SK-N-SH (cell line): ENCODE measurements around the gene ARHGAP15. TPM values are rescaled to one million over a fixed set of nuclear protein-coding genes. Genes with fewer than 3 reads are reported as not detected.

Source experiments
- CTCF ChIA-PET: fragments of 300-600, 350-600 bp; formaldehyde crosslinking; extraction: SDS; loops from one replicate; lab custom pipeline; 2021; lab: Yijun Ruan, JAX
- POLR2A ChIA-PET: fragments of 350-600 bp; sonication (Branson Sonifier 250); formaldehyde crosslinking; extraction: SDS; loops from one replicate; lab custom pipeline; 2020; ENCODE audit warnings: antibody characterized with exemption, inconsistent platforms; lab: Yijun Ruan, JAX
- DNase-seq: peaks from one replicate; pipeline ENCODE4 v3.0.0; 2012
- H2AFZ ChIP-seq: fragments of 200-600 bp; sonication (generic); 2 replicates; pipeline ENCODE4 v1.8.1; 2016; ENCODE audit warnings: antibody characterized with exemption, mild to moderate bottlenecking, low read depth
- H3F3A ChIP-seq: fragments of 200-600 bp; sonication (generic); replicated peaks from 2 replicates; pipeline ENCODE3; 2016; ENCODE audit warnings: antibody characterized with exemption, mild to moderate bottlenecking; ENCODE audit not compliant: insufficient read depth
- H3K27ac ChIP-seq, 2 experiments: fragments of 200-500 bp in 1 of 2; fragments of 200-600 bp in 1 of 2; sonication (Bioruptor generic) in 1 of 2; sonication (generic), shearing (Covaris generic) in 1 of 2; 2 replicates each; pipeline versions ENCODE4 v1.5.1 to v1.6.1; 2014 to 2016; ENCODE audit warnings: low read depth in 2 of 2, inconsistent platforms in 1 of 2, low read length in 1 of 2, mild to moderate bottlenecking in 1 of 2, mixed read lengths in 1 of 2
- H3K27me3 ChIP-seq: fragments of 200-600 bp; sonication (generic), shearing (Covaris generic); 2 replicates; pipeline ENCODE4 v1.6.1; 2016; ENCODE audit warnings: mixed run types; ENCODE audit not compliant: insufficient read depth
- H3K36me3 ChIP-seq, 2 experiments: fragments of 200-500 bp in 1 of 2; fragments of 200-600 bp in 1 of 2; sonication (Bioruptor generic) in 1 of 2; sonication (generic) in 1 of 2; replicated peaks in 1 of 2; 2 replicates each; pipeline versions ENCODE3 to v1.5.1; 2014 to 2016; ENCODE audit warnings: low read length in 1 of 2, mild to moderate bottlenecking in 1 of 2; ENCODE audit not compliant: insufficient read depth in 2 of 2, control insufficient read depth in 1 of 2
- H3K4me1 ChIP-seq, 2 experiments: fragments of 200-500 bp in 1 of 2; fragments of 200-600 bp in 1 of 2; sonication (Bioruptor generic) in 1 of 2; sonication (generic), shearing (Covaris generic) in 1 of 2; 2 replicates each; pipeline versions ENCODE4 v1.5.1 to v1.6.1; 2014 to 2016; ENCODE audit warnings: low read depth in 1 of 2, low read length in 1 of 2, mixed run types in 1 of 2; ENCODE audit not compliant: insufficient read depth in 2 of 2, control insufficient read depth in 1 of 2
- H3K4me2 ChIP-seq: fragments of 200-600 bp; sonication (generic), shearing (Covaris generic); 2 replicates; pipeline ENCODE4 v1.6.1; 2017; ENCODE audit warnings: mixed run types
- H3K4me3 ChIP-seq, 2 experiments: fragments of 200-500 bp in 1 of 2; fragments of 200-600 bp in 1 of 2; sonication (Bioruptor generic) in 1 of 2; sonication (generic), shearing (Covaris generic) in 1 of 2; 2 replicates each; pipeline versions ENCODE4 v1.5.1 to v1.8.1; 2014 to 2016; ENCODE audit warnings: low read depth in 2 of 2, inconsistent platforms in 1 of 2, low read length in 1 of 2, mild to moderate bottlenecking in 1 of 2, mixed read lengths in 1 of 2, moderate library complexity in 1 of 2
- H3K79me2 ChIP-seq: fragments of 200-600 bp; sonication (generic); 2 replicates; pipeline ENCODE4 v1.8.1; 2017; ENCODE audit warnings: mild to moderate bottlenecking; ENCODE audit not compliant: insufficient read depth
- H3K9ac ChIP-seq: fragments of 200-600 bp; sonication (generic); 2 replicates; pipeline ENCODE4 v1.6.1; 2017; ENCODE audit warnings: mixed run types
- H3K9me2 ChIP-seq: fragments of 200-600 bp; sonication (generic); 2 replicates; pipeline ENCODE4 v1.6.1; 2017; ENCODE audit warnings: mixed run types
- H3K9me3 ChIP-seq: fragments of 200-600 bp; sonication (generic); 2 replicates; pipeline ENCODE4 v1.6.1; 2017; ENCODE audit warnings: mixed run types, mild to moderate bottlenecking, moderate library complexity
- H4K20me1 ChIP-seq: fragments of 200-600 bp; sonication (generic); 2 replicates; pipeline ENCODE4 v1.6.1; 2017; ENCODE audit warnings: mild to moderate bottlenecking, mixed run types; ENCODE audit not compliant: insufficient read depth
- CHD2 ChIP-seq: fragments of 150-350 bp; IDR thresholded peaks from 2 replicates; pipeline ENCODE4 v1.6.1; 2018; ENCODE audit warnings: low read length; ENCODE audit not compliant: partially characterized antibody
- CTCF ChIP-seq: fragments of 200-600 bp; sonication (generic); IDR thresholded peaks from 2 replicates; pipeline ENCODE4 v1.6.1; 2017; ENCODE audit warnings: antibody characterized with exemption, mild to moderate bottlenecking, moderate library complexity
- ELF1 ChIP-seq: IDR thresholded peaks from 2 replicates; pipeline ENCODE4 v1.4.0; 2012
- EP300 ChIP-seq, 2 experiments: IDR thresholded peaks; 2 replicates each; pipeline versions ENCODE4 v1.4.0 to v1.6.1; 2012; ENCODE audit warnings: borderline replicate concordance in 1 of 2, low read depth in 1 of 2, low read length in 1 of 2
- FOSL2 ChIP-seq: IDR thresholded peaks from 2 replicates; pipeline ENCODE4 v1.4.0; 2012; ENCODE audit warnings: low read depth, mild to moderate bottlenecking, moderate library complexity, borderline replicate concordance
- FOXJ3 ChIP-seq: sonication (generic); formaldehyde crosslinking; IDR thresholded peaks from 2 replicates; pipeline ENCODE4 v1.5.1; 2020; ENCODE audit warnings: mild to moderate bottlenecking, missing genetic modification reagents
- GABPA ChIP-seq: IDR thresholded peaks from 2 replicates; pipeline ENCODE4 v1.4.0; 2012; ENCODE audit warnings: low read depth, mild to moderate bottlenecking
- GATA2 ChIP-seq: sonication (generic); formaldehyde crosslinking; IDR thresholded peaks from 2 replicates; pipeline ENCODE4 v1.5.0; 2020; ENCODE audit warnings: mild to moderate bottlenecking, missing genetic modification reagents
- IRF3 ChIP-seq: fragments of 150-350 bp; IDR thresholded peaks from 2 replicates; pipeline ENCODE4 v1.6.1; 2016; ENCODE audit warnings: mild to moderate bottlenecking, low read depth, low read length
- MXI1 ChIP-seq: IDR thresholded peaks from 2 replicates; pipeline ENCODE4 v1.6.1; 2012; ENCODE audit warnings: mild to moderate bottlenecking, low read depth, low read length, improper control_type of control experiment
- NRF1 ChIP-seq: IDR thresholded peaks from 2 replicates; pipeline ENCODE4 v1.6.1; 2012; ENCODE audit warnings: low read depth, mild to moderate bottlenecking, low read length
- RAD21 ChIP-seq: IDR thresholded peaks from 2 replicates; pipeline ENCODE4 v1.6.1; 2012; ENCODE audit warnings: mild to moderate bottlenecking, low read length
- RCOR1 ChIP-seq: fragments of 150-350 bp; IDR thresholded peaks from 2 replicates; pipeline ENCODE4 v1.6.1; 2017; ENCODE audit warnings: antibody characterized with exemption, low read length
- SIN3A ChIP-seq: IDR thresholded peaks from 2 replicates; pipeline ENCODE4 v1.6.1; 2012; ENCODE audit warnings: low read depth, mild to moderate bottlenecking, low read length, moderate library complexity, borderline replicate concordance
- SMC3 ChIP-seq: IDR thresholded peaks from 2 replicates; pipeline ENCODE4 v1.6.1; 2012; ENCODE audit warnings: low read depth, low read length, improper control_type of control experiment
- TCF12 ChIP-seq: IDR thresholded peaks from 2 replicates; pipeline ENCODE4 v1.4.0; 2012
- TEAD4 ChIP-seq: IDR thresholded peaks from 2 replicates; pipeline ENCODE4 v1.4.0; 2012; ENCODE audit warnings: mild to moderate bottlenecking, borderline replicate concordance; ENCODE audit not compliant: insufficient read depth
- WGBS: methylation state at CpG from one replicate; pipeline ENCODE4 v1.1.6; 2017; ENCODE audit warnings: low lambda C conversion rate; 5-methylcytosine and 5-hydroxymethylcytosine counted together
- polyA plus RNA-seq, 3 experiments: library from polyadenylated mRNA; depleted of rRNA; stranded (reverse); fragments of >200 nt; gene quantifications; 2 replicates each; pipeline ENCODE4 v1.2.3, GENCODE V29; 2012
- TF ChIP-seq, protein P1 (sequence below): IDR thresholded peaks from 2 replicates; pipeline ENCODE4 v1.4.0; 2012; ENCODE audit warnings: low read depth, borderline replicate concordance

The ARHGAP15 gene
- polyA plus RNA-seq, 1 of the 3 experiments (the other 2 are of a cell fraction): not detected

DNA sequence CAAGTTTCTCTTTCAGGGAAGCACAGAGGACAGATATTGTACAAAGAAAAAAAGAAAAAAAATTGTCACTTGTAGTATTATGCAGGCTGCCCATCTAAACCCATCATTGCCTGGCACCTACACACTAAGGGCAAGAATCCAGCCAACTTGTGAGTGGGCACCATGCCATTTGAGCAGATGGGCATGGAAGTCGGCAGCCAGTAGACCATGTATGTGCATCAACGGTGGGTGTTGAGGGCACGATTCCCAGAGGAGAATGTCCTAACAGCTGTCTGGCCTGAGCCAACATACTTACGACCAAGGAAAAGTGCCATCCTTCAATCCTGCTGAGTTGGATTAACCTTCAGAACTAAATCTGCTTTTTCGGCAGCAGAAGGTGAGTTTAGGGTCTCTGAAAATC is 63.9 kb downstream of the ARHGAP15 start:
- ChIA-PET POLR2A (no interaction called here), CTCF (interaction anchor here (1.3 kb wide), 1 partner anchor 11 kb away, joined by 3 read pairs; no protein-coding TSS in a partner anchor)
- no peaks in the 10 kb centered on the region for H3K9me3 ChIP-seq
- H3K4me1 ChIP-seq: no peaks in the 10 kb centered on the region; a peak in 1 of 4 replicates
- no peak overlapping the region for H3K27ac ChIP-seq
- H3K36me3 ChIP-seq: no peaks in the 10 kb centered on the region
- TF ChIP-seq, protein P1, sequence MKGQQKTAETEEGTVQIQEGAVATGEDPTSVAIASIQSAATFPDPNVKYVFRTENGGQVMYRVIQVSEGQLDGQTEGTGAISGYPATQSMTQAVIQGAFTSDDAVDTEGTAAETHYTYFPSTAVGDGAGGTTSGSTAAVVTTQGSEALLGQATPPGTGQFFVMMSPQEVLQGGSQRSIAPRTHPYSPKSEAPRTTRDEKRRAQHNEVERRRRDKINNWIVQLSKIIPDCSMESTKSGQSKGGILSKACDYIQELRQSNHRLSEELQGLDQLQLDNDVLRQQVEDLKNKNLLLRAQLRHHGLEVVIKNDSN: no peak
- TF ChIP-seq NRF1: no peak
- no peak for TF ChIP-seq GABPA
- no peak for TF ChIP-seq CTCF
- TF ChIP-seq TEAD4: no peak
- TF ChIP-seq IRF3: no peak
- TF ChIP-seq FOXJ3 (CRISPR knock-in tag): no peak
- no peak for TF ChIP-seq EP300 (IDR thresholded peaks at IDR 0.05; ENCODE audit: borderline replicate concordance in 1 of 2, low read depth in 1 of 2, low read length in 1 of 2)
- TF ChIP-seq FOSL2: no peak
- no peak for TF ChIP-seq SMC3
- no peak for TF ChIP-seq GATA2 (CRISPR knock-in tag)
- TF ChIP-seq MXI1: no peak
- no peak for TF ChIP-seq TCF12
- no peak for TF ChIP-seq SIN3A
- TF ChIP-seq RCOR1: no peak
- TF ChIP-seq RAD21: no peak
- TF ChIP-seq ELF1: no peak
- no peak for TF ChIP-seq CHD2
- DNase-seq: no peak
- no peaks in the 10 kb centered on the region for H4K20me1 ChIP-seq
- 34% methylated on average over 5 of the region's 5 CpGs for WGBS
- no peaks in the 10 kb centered on the region for H3F3A ChIP-seq
- H3K79me2 ChIP-seq: no peaks in the 10 kb centered on the region
- no peak overlapping the region for H3K9ac ChIP-seq
- no peaks in the 10 kb centered on the region for H3K27me3 ChIP-seq
- H2AFZ ChIP-seq: no peak overlapping the region
- no peaks in the 10 kb centered on the region for H3K9me2 ChIP-seq
- no peak overlapping the region for H3K4me2 ChIP-seq
- no peak overlapping the region for H3K4me3 ChIP-seq
